ENCODE measurements around the gene ERVH48-1.
"Not testable (repeated sequence)": the region's sequence is repeated elsewhere in the genome, so short reads cannot be mapped to it uniquely, and the experiment has no call there.

DNA sequence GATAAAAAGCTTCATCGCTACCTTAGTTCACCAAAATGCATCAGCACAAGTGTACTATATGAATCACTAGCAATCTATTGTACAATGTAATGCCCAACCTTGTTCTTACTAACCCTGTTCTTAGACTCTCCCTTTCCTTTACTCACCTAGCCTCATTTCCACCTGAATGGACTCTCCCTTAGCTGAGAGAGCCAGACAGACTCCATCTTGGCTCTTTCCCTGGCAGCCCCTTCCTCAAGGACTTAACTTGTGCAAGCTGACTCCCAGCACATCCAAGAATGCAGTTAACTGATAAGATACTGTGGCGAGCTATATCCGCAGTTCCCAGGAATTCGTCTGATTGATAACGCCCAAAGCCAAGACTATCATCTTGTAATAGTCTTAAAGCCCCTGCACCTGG is 10.9 kb upstream of the ERVH48-1 start:
- not testable (repeated sequence) for TF ChIP-seq CTCF (IDR thresholded peaks at IDR 0.05; ENCODE audit: low read length); EZH2 (optimal IDR thresholded peaks at IDR 0.05; ENCODE audit: low read depth, low read length); EZH2phosphoT487 (IDR thresholded peaks at IDR 0.05; ENCODE audit: low read length)

Data from MM.1S (cell line).